Large intestine (tissue), 3 donors: ENCODE data around the gene ARID3B. TPM values are rescaled to one million over a fixed set of nuclear protein-coding genes. Genes with fewer than 3 reads are reported as not detected.
A peak's percentile ranks its signal among the peaks of the same experiment; 100 is the strongest.

Experiments
- DNase-seq, 2 donors: peaks; one replicate each; pipeline versions ENCODE4 v3.0.0 to v3.0.0-alpha.2; 2013
- H3K27ac ChIP-seq: one replicate; pipeline ENCODE4 v1.5.1; 2013; ENCODE audit warnings: low read length
- H3K27me3 ChIP-seq: 2 replicates; pipeline ENCODE4 v1.6.1; 2013; ENCODE audit warnings: low read length; ENCODE audit not compliant: control insufficient read depth, insufficient read depth
- H3K36me3 ChIP-seq: 2 replicates; pipeline ENCODE4 v1.6.1; 2013; ENCODE audit warnings: low read length; ENCODE audit not compliant: control insufficient read depth, insufficient read depth
- H3K4me1 ChIP-seq: one replicate; pipeline ENCODE4 v1.6.1; 2013; ENCODE audit warnings: low read length; ENCODE audit not compliant: control insufficient read depth, insufficient read depth
- H3K4me3 ChIP-seq: one replicate; pipeline ENCODE4 v1.5.1; 2013; ENCODE audit warnings: low read length
- H3K9me3 ChIP-seq: one replicate; pipeline ENCODE4 v1.6.1; 2013; ENCODE audit warnings: mild to moderate bottlenecking, low read depth, low read length, moderate library complexity; ENCODE audit not compliant: control insufficient read depth
- WGBS: methylation state at CpG from one replicate; pipeline ENCODE4 v1.1.5; 2013; ENCODE audit warnings: low lambda C conversion rate; ENCODE audit not compliant: insufficient coverage; 5-methylcytosine and 5-hydroxymethylcytosine counted together
- polyA plus RNA-seq: library from polyadenylated mRNA; unstranded; fragments of 120-200 nt; gene quantifications from one replicate; pipeline ENCODE4 v1.2.1, GENCODE V29; 2013

The ARID3B gene
- polyA plus RNA-seq, 1 donor, result 13.1 TPM

- WGBS, result 80% methylated on average over 1 of the region's 23 CpGs
- no peaks in the 10 kb centered on the region for H3K27me3 ChIP-seq
- peak; percentile 90 to 92 for DNase-seq
- peaks cover 6% of the 10 kb centered on the region for H3K4me1 ChIP-seq
- H3K36me3 ChIP-seq, result peaks cover 21% of the 10 kb centered on the region
- no peak overlapping the region for H3K27ac ChIP-seq
- no peak overlapping the region for H3K4me3 ChIP-seq
- no peaks in the 10 kb centered on the region for H3K9me3 ChIP-seq
Observed at GRCh38 chr15:74545776-74546656, 5.0 kb downstream of the ARID3B start.

- Histone ChIP-seq H3K36me3 (peaks cover 23% of the 10 kb centered on the region), H3K4me3 (no peak overlapping the region), H3K9me3 (no peaks in the 10 kb centered on the region), H3K27me3 (no peaks in the 10 kb centered on the region), H3K27ac (no peak overlapping the region), H3K4me1 (peaks cover 6% of the 10 kb centered on the region)
- WGBS, result 63% methylated on average over 1 of the region's 3 CpGs
- no peak for DNase-seq
Observed at GRCh38 chr15:74547616-74548015, 6.6 kb downstream of the ARID3B start.

GRCh38 chr15:74548241-74548640 lies 7.2 kb downstream of the ARID3B start:
- no peak for DNase-seq
- H3K4me3 ChIP-seq, result no peak overlapping the region
- no peak overlapping the region for H3K27ac ChIP-seq
- no peaks in the 10 kb centered on the region for H3K27me3 ChIP-seq
- peaks cover 3% of the 10 kb centered on the region for H3K4me1 ChIP-seq
- no CpG with 5 or more reads among the region's 5 CpGs for WGBS
- no peaks in the 10 kb centered on the region for H3K9me3 ChIP-seq
- H3K36me3 ChIP-seq, result peaks cover 23% of the 10 kb centered on the region

DNA sequence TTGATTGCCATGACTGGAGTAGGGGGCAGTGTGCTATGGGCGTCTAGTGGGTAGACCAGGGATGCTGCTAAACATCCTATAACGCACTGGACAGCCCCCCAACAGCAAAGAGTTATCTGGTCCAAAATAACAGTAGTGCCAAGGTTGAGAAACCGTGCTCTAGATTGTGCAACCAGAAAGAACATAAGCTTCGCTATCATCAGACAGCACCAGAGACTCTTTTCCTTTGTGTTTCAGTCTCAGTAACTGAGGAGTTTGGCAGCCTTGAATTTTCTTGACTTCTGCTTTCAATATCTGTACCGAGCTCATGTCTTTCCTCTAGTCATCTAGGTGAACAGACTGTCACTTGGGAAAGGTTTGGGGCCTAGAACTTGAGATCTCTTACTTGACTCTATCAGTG lies 8.8 kb downstream of the ARID3B start:
- 83% methylated on average over 1 of the region's 5 CpGs for whole genome bisulfite sequencing
- H3K4me3 ChIP-seq, result no peak overlapping the region

GRCh38 chr15:74551714-74552113 lies 10.7 kb downstream of the ARID3B start:
- WGBS, result no CpG with 5 or more reads among the region's 3 CpGs
- no peak overlapping the region for H3K4me3 ChIP-seq
- H3K36me3 ChIP-seq, result peaks cover 14% of the 10 kb centered on the region
- DNase-seq, result no peak
- no peaks in the 10 kb centered on the region for H3K9me3 ChIP-seq
- H3K27ac ChIP-seq, result no peak overlapping the region
- no peaks in the 10 kb centered on the region for H3K27me3 ChIP-seq
- no peaks in the 10 kb centered on the region for H3K4me1 ChIP-seq

More for the DNA sequence above, 8.8 kb downstream of the ARID3B start:
- H3K36me3 ChIP-seq, result peaks cover 19% of the 10 kb centered on the region
- peaks cover 3% of the 10 kb centered on the region for H3K4me1 ChIP-seq
- H3K27me3 ChIP-seq, result no peaks in the 10 kb centered on the region
- H3K27ac ChIP-seq, result no peak overlapping the region
- no peak for DNase-seq
- H3K9me3 ChIP-seq, result no peaks in the 10 kb centered on the region

DNA sequence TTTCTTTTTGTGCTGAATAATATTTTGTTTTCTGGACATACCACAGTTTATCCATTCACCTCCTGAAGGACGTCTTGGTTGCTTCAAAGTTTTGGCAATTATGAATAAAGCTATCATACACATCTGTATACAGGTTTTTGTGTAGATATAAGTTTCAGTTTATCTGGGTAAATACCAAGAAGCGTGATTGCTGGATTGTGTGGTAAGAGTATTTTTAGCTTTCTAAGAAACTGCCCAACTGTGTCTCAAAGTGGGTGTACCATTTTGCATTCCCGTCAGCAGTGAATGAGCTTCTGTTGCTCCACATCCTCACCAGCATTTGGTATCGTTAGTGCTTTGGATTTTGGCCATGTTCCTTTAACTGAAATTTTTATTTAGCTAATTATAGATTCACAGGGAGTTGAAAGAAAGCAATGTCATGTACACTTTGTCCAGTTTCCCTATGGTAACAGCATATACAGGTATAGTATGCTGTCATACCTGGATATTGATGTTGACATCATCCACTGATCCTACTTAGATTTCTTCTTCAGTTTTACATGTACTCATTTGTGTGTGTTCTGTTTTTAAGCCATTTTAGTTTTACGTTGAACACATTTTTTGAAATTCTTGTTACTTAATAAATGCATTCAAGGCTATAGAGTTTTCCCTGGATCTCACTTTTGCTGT lies 11.9 kb downstream of the ARID3B start:
- Histone ChIP-seq H3K9me3 (no peaks in the 10 kb centered on the region), H3K27me3 (no peaks in the 10 kb centered on the region), H3K36me3 (peaks cover 14% of the 10 kb centered on the region), H3K4me1 (no peaks in the 10 kb centered on the region), H3K4me3 (no peak overlapping the region), H3K27ac (no peak overlapping the region)
- no peak for DNase-seq
- 93% methylated on average over 3 of the region's 5 CpGs for WGBS

DNA sequence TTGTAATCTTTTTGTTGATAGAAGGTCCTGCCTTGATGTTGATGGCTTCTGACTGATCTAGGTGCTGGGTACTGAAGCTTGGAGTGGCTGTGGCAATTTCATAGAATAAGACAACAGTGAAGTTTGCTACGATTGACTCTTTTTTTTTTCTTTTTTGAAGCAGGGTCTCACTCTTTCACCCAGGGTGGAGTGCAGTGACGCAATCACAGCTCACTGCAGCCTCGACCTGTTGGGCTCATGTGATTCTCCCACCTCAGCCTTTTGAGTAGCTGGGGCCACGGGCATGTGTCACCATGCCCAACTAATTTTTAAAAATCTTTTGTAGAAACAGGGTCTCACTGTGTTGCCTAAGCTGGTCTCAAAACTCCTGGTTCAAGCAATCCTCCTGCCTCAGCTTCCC lies 14.2 kb downstream of the ARID3B start:
- DNase-seq, result no peak
- Histone ChIP-seq H3K36me3 (peaks cover 9% of the 10 kb centered on the region), H3K4me1 (no peaks in the 10 kb centered on the region), H3K27me3 (no peaks in the 10 kb centered on the region), H3K27ac (no peak overlapping the region), H3K9me3 (no peaks in the 10 kb centered on the region), H3K4me3 (no peak overlapping the region)
- WGBS, result 100% methylated on average over 1 of the region's 4 CpGs

GRCh38 chr15:74558706-74559105 lies 17.7 kb downstream of the ARID3B start:
- Histone ChIP-seq H3K27ac (no peak overlapping the region), H3K9me3 (no peaks in the 10 kb centered on the region), H3K36me3 (peaks cover 12% of the 10 kb centered on the region), H3K4me3 (no peak overlapping the region), H3K27me3 (no peaks in the 10 kb centered on the region), H3K4me1 (no peaks in the 10 kb centered on the region)
- WGBS, result no CpG with 5 or more reads among the region's 5 CpGs
- DNase-seq, result no peak

DNA sequence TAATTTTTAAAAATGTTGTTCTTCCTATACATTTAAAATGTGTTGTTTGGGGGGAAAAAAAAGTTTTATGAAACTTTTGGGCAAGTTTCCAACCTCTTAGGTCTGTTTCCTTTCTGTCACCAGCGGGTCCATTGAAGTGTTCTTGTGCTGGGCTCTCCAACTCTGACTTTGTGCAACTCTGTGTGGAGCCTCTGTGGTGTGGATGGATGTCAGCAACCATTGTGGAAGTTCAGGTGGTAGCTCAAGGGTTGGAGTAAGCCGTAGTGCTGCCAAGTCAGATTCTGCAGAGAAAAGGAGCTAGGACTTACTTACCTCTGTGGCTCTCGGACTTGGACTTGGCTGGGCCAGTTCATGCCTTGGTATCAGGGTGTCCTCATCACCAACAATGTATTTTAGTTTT lies 22.4 kb downstream of the ARID3B start:
- H3K9me3 ChIP-seq, result no peaks in the 10 kb centered on the region
- H3K4me1 ChIP-seq, result no peaks in the 10 kb centered on the region
- H3K27me3 ChIP-seq, result no peaks in the 10 kb centered on the region
- no peak overlapping the region for H3K27ac ChIP-seq
- no peak for DNase-seq
- no CpG with 5 or more reads among the region's 3 CpGs for WGBS
- H3K36me3 ChIP-seq, result peaks cover 12% of the 10 kb centered on the region
- no peak overlapping the region for H3K4me3 ChIP-seq

GRCh38 chr15:74564182-74564581 lies 23.2 kb downstream of the ARID3B start:
- no peak for DNase-seq

More at GRCh38 chr15:74564182-74564581, 23.2 kb downstream of the ARID3B start:
- 80% methylated on average over 1 of the region's 1 CpG for WGBS
- H3K4me3 ChIP-seq, result no peak overlapping the region
- H3K9me3 ChIP-seq, result no peaks in the 10 kb centered on the region
- peaks cover 9% of the 10 kb centered on the region for H3K36me3 ChIP-seq
- no peaks in the 10 kb centered on the region for H3K27me3 ChIP-seq
- no peak overlapping the region for H3K27ac ChIP-seq
- H3K4me1 ChIP-seq, result no peaks in the 10 kb centered on the region
